Effector CD8-positive, alpha-beta T cell (primary cell): Measurements from ENCODE around the gene CHRND.

Source experiments
- DNase-seq: peaks from one replicate; lab custom pipeline; 2025; lab: John Stamatoyannopoulos, UW

CHRND gene

GRCh38 chr2:232502911-232503808, 22.8 kb upstream of the CHRND start:
- peak; percentile 15 for DNase-seq

- no peak for DNase-seq
These were observed 22.1 kb upstream of the CHRND start for GRCh38 chr2:232503809-232504323.

GRCh38 chr2:232504438-232504837, 21.5 kb upstream of the CHRND start:
- no peak for DNase-seq

- no peak for DNase-seq
These were observed 20.1 kb upstream of the CHRND start for GRCh38 chr2:232505856-232506255.

GRCh38 chr2:232506709-232507108, 19.3 kb upstream of the CHRND start:
- DNase-seq, result no peak

GRCh38 chr2:232508251-232508650, 17.7 kb upstream of the CHRND start:
- no peak for DNase-seq

- no peak for DNase-seq
These were observed 14.5 kb upstream of the CHRND start for GRCh38 chr2:232511336-232511890.

GRCh38 chr2:232512602-232513001, 13.4 kb upstream of the CHRND start:
- no peak for DNase-seq

- no peak for DNase-seq
These were observed 12.6 kb upstream of the CHRND start for GRCh38 chr2:232513353-232513752.

- no peak for DNase-seq
These were observed 10.3 kb upstream of the CHRND start for GRCh38 chr2:232515639-232516038.

- DNase-seq, result no peak
These were observed 9.4 kb upstream of the CHRND start for GRCh38 chr2:232516551-232516950.

GRCh38 chr2:232518844-232519243, 7.1 kb upstream of the CHRND start:
- no peak for DNase-seq

GRCh38 chr2:232519581-232520438, 6.2 kb upstream of the CHRND start, which contains the start of gene PRSS56:
PRSS56 (plus strand) TSS chr2:232520388; CDS start chr2:232520599, 211 bp downstream.
- DNase-seq, result no peak

GRCh38 chr2:232520489-232520888, 5.5 kb upstream of the CHRND start:
- no peak for DNase-seq

- no peak for DNase-seq
These were observed 4.9 kb upstream of the CHRND start for GRCh38 chr2:232521098-232521497.

- DNase-seq, result peak; percentile 58
These were observed 3.9 kb upstream of the CHRND start for GRCh38 chr2:232521959-232522622.

GRCh38 chr2:232522623-232523401, 3.1 kb upstream of the CHRND start:
- no peak for DNase-seq

GRCh38 chr2:232523402-232523681, 2.6 kb upstream of the CHRND start:
- no peak for DNase-seq

- DNase-seq, result no peak
These were observed 2.0 kb upstream of the CHRND start for GRCh38 chr2:232523682-232524597.

- DNase-seq, result no peak
These were observed 1.2 kb upstream of the CHRND start for GRCh38 chr2:232524771-232525170.
